ENCODE data around the gene HSCB.
"Not testable (repeated sequence)": the region's sequence is repeated elsewhere in the genome, so short reads cannot be mapped to it uniquely, and the experiment has no call there.

Gene HSCB

GRCh38 chr22:28801845-28802594 lies 60.2 kb downstream of the HSCB start:
- no peak for DNase-seq
- TF ChIP-seq, protein P1, sequence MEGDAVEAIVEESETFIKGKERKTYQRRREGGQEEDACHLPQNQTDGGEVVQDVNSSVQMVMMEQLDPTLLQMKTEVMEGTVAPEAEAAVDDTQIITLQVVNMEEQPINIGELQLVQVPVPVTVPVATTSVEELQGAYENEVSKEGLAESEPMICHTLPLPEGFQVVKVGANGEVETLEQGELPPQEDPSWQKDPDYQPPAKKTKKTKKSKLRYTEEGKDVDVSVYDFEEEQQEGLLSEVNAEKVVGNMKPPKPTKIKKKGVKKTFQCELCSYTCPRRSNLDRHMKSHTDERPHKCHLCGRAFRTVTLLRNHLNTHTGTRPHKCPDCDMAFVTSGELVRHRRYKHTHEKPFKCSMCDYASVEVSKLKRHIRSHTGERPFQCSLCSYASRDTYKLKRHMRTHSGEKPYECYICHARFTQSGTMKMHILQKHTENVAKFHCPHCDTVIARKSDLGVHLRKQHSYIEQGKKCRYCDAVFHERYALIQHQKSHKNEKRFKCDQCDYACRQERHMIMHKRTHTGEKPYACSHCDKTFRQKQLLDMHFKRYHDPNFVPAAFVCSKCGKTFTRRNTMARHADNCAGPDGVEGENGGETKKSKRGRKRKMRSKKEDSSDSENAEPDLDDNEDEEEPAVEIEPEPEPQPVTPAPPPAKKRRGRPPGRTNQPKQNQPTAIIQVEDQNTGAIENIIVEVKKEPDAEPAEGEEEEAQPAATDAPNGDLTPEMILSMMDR (IDR thresholded peaks at IDR 0.05; ENCODE audit: low read depth, low read length): no peak
- H3K36me3 ChIP-seq: peaks cover 23% of the 10 kb centered on the region
- no peaks in the 10 kb centered on the region for H3K27me3 ChIP-seq (ENCODE audit: insufficient read depth, low read depth, severe bottlenecking)
- H3K4me3 ChIP-seq (ENCODE audit: low read depth, low read length): no peak overlapping the region
- H3K27ac ChIP-seq: no peak overlapping the region
- no peaks in the 10 kb centered on the region for H3K9me3 ChIP-seq (ENCODE audit: severe bottlenecking)

DNA sequence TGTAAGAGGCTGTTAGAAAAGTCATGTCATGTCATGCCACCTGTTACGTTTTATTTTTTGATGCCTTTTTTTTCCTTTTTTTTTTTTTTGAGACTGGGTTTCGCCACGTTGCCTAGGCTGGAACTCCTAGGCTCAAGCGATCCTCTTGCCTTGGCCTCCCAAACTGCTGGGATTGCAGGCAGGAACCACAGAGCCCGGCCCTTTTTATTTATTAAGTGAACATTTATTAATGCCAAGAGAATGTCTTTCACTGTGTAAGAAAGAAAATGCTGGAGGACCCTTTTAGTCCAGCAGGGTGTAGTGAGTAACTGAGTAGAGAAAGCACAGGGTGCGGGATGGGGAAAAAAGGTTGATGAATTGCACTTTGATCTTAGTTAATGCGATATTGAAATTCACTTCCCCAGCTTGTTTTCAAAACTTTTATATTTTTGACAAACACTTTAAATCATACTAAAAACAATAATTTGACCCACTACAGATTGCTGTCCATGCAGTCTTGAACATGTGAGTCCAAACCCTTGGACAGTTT lies 60.8 kb downstream of the HSCB start:
- no peak for DNase-seq
- TF ChIP-seq, protein P1 (IDR thresholded peaks at IDR 0.05; ENCODE audit: low read depth, low read length): no peak
- H3K9me3 ChIP-seq (ENCODE audit: severe bottlenecking): no peaks in the 10 kb centered on the region
- H3K27ac ChIP-seq: no peak overlapping the region
- peaks cover 16% of the 10 kb centered on the region for H3K36me3 ChIP-seq
- H3K27me3 ChIP-seq (ENCODE audit: insufficient read depth, low read depth, severe bottlenecking): no peaks in the 10 kb centered on the region
- no peak overlapping the region for H3K4me3 ChIP-seq (ENCODE audit: low read depth, low read length)

GRCh38 chr22:28805426-28805825 lies 63.6 kb downstream of the HSCB start:
- not testable (repeated sequence) for H3K36me3 ChIP-seq; H3K27me3 ChIP-seq (ENCODE audit: insufficient read depth, low read depth, severe bottlenecking); H3K9me3 ChIP-seq (ENCODE audit: severe bottlenecking); H3K27ac ChIP-seq; H3K4me3 ChIP-seq (ENCODE audit: low read depth, low read length); DNase-seq
